GM21717 (cell line): ENCODE results near the gene ZNF558.
"Not testable (repeated sequence)": the region's sequence is repeated elsewhere in the genome, so short reads cannot be mapped to it uniquely, and the experiment has no call there.

Source experiments
- ATAC-seq: cut with Tn5 transposase; IDR thresholded peaks from one replicate; pipeline ENCODE4 v1.9.1; 2021; ENCODE audit warnings: mild to moderate bottlenecking, moderate library complexity; ENCODE audit not compliant: unreplicated experiment

ZNF558 gene

GRCh38 chr19:8811315-8812172, 20.6 kb downstream of the ZNF558 start:
- no peak for ATAC-seq

GRCh38 chr19:8806661-8807060, 25.4 kb downstream of the ZNF558 start:
- ATAC-seq = no peak

- ATAC-seq = no peak
Observed at GRCh38 chr19:8794823-8795222, 37.3 kb downstream of the ZNF558 start.

GRCh38 chr19:8773587-8773986, 58.5 kb downstream of the ZNF558 start:
- not testable (repeated sequence) for ATAC-seq

GRCh38 chr19:8769265-8769664, 62.8 kb downstream of the ZNF558 start:
- ATAC-seq = not testable (repeated sequence)

GRCh38 chr19:8767257-8767656, 64.8 kb downstream of the ZNF558 start:
- not testable (repeated sequence) for ATAC-seq
